Measurements from ENCODE around the gene CIB2. TPM values are rescaled to one million over a fixed set of nuclear protein-coding genes. Genes with fewer than 3 reads are reported as not detected.

CIB2 gene
- total RNA-seq, 3 donors from 2014 or later, result 8.1 to 13.7 (median 10.9) TPM

DNA sequence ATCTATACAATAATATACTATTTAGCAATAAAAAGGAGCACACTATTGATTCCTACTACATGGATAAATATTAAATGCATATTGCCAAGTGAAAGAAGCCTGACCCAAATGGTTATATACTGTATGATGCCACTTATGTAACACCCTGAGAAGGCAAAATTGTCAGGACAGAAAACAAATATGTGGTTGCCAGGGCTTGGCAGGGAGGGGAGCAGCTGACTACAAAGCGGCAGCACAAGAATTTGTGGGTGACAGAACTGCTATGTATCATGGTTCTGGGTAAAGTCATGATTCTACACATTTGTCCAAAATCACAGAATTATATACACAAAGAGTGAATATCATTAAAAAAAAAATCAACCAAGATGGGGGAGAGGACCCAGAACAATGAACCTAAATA lies 76.3 kb downstream of the CIB2 start:
- Histone ChIP-seq H3K9me3 (no peaks in the 10 kb centered on the region), H3K4me3 (no peak overlapping the region), H3K36me3 (ENCODE audit: low read depth) (no peaks in the 10 kb centered on the region), H3K4me1 (ENCODE audit: low read depth) (peaks cover 75% of the 10 kb centered on the region)
- intact Hi-C loops (cut with DNase I, micrococcal nuclease), result no loop called here
- ATAC-seq (no peak), DNase-seq (no peak)
- TF ChIP-seq CTCF (IDR thresholded peaks at IDR 0.05), result no peak

Other genes with a start within 250 kb of the CIB2 start
- gene TBC1D2B, start 53.7 kb downstream of the CIB2 start, total RNA-seq, result 10 to 100 TPM; 54.8 to 65.6 (median 57.0) TPM
- gene SH2D7, start 38.9 kb downstream of the CIB2 start, total RNA-seq, result 1 to 10 TPM; 1.9 to 2.8 (median 2.2) TPM
- gene IDH3A, start 17.9 kb upstream of the CIB2 start, total RNA-seq, result 100 to 1,000 TPM; 183 to 227 (median 207) TPM
- 1 to 10 TPM in 1 of 3 donors, under 1 TPM in 2; 0.32 to 5.2 (median 0.53) TPM for gene ACSBG1, start 103.1 kb upstream of the CIB2 start, total RNA-seq
- gene DNAJA4, start 133.1 kb upstream of the CIB2 start, total RNA-seq, result 10 to 100 TPM; 33.8 to 52.8 (median 43.5) TPM
- 10 to 100 TPM; 35.4 to 41.7 (median 37.6) TPM for gene SKIC8, start 168.2 kb upstream of the CIB2 start, total RNA-seq
- gene CRABP1, start 208.9 kb upstream of the CIB2 start, total RNA-seq, result 1 to 10 TPM in 2 of 3 donors, under 1 TPM in 1; 0.67 to 6.2 (median 2.4) TPM